Neural crest cell (in vitro differentiated cells): Measurements from ENCODE around the gene ARNT2. TPM values are rescaled to one million over a fixed set of nuclear protein-coding genes. Genes with fewer than 3 reads are reported as not detected.
A peak's percentile ranks its signal among the peaks of the same experiment; 100 is the strongest.

Experiments
- DNase-seq: peaks from one replicate; pipeline ENCODE4 v3.0.0; 2021; ENCODE audit warnings: low read depth, mixed read lengths, low spot score
- H3K27ac Mint-ChIP-seq: one replicate; pipeline ENCODE4 v1.8.0; 2021; ENCODE audit warnings: mild to moderate bottlenecking, mixed read lengths; ENCODE audit not compliant: unreplicated experiment
- H3K27me3 Mint-ChIP-seq: 2 replicates; pipeline ENCODE4 v1.8.0; 2021; ENCODE audit warnings: low read depth, mild to moderate bottlenecking, mixed read lengths
- H3K36me3 Mint-ChIP-seq: 2 replicates; pipeline ENCODE4 v1.8.0; 2021; ENCODE audit warnings: low read depth, mild to moderate bottlenecking, mixed read lengths
- H3K4me1 Mint-ChIP-seq: 2 replicates; pipeline ENCODE4 v1.8.0; 2021; ENCODE audit warnings: mixed read lengths
- H3K4me3 Mint-ChIP-seq: one replicate; pipeline ENCODE4 v1.8.0; 2021; ENCODE audit warnings: mild to moderate bottlenecking, mixed read lengths
- H3K9me3 Mint-ChIP-seq: 2 replicates; pipeline ENCODE4 v1.8.0; 2021; ENCODE audit warnings: mixed read lengths
- total RNA-seq: library from RNA; stranded (reverse); gene quantifications from 2 replicates; pipeline ENCODE4 v1.2.1, GENCODE V29; 2021
- TF ChIP-seq, protein P1 (sequence below): fragments of 200-600 bp; sonication (generic); conservative IDR thresholded peaks from 2 replicates; pipeline ENCODE4 v1.5.0; 2021; ENCODE audit warnings: antibody characterized with exemption, mild to moderate bottlenecking

The ARNT2 gene
- total RNA-seq, 1 donor from 2014 or later = 58.3 TPM

DNA sequence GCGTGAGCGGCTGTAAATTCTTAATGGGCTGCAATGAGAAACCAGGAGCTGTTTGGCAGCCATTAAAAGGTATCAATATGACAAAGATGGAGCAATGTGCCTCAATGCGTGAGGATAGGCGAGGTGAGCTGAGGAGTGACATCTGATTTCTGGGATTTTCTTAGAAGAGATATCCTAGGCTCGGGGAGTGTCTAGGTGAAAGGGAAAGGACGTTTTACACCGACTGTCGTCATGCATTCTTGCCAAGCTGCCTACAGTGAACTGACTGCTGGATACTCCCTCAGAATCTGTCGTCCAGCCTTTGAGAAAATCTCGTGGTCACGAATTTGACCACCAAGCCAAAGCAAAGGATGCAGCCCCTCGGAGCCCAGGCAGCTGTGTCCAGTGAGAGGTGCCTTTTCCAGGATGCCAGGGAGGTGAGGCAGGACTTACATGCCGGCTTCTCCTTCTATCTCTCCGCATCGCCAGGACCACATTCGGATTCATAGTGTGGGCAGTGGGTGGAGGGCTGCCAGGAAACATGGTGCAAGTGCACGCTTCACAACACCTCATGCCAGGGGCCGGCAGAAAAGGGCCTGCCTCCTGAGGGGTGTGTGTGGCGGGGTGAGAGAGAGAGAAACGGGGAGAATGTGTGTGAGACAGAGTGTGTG is 210.7 kb downstream of the ARNT2 start:
- DNase-seq = no peak
- Mint-ChIP-seq H3K4me1 (peaks cover 6% of the 10 kb centered on the region), H3K27me3 (peaks cover 8% of the 10 kb centered on the region), H3K4me3 (no peak overlapping the region), H3K27ac (no peak overlapping the region), H3K36me3 (no peaks in the 10 kb centered on the region), H3K9me3 (no peaks in the 10 kb centered on the region)
- TF ChIP-seq, protein P1, sequence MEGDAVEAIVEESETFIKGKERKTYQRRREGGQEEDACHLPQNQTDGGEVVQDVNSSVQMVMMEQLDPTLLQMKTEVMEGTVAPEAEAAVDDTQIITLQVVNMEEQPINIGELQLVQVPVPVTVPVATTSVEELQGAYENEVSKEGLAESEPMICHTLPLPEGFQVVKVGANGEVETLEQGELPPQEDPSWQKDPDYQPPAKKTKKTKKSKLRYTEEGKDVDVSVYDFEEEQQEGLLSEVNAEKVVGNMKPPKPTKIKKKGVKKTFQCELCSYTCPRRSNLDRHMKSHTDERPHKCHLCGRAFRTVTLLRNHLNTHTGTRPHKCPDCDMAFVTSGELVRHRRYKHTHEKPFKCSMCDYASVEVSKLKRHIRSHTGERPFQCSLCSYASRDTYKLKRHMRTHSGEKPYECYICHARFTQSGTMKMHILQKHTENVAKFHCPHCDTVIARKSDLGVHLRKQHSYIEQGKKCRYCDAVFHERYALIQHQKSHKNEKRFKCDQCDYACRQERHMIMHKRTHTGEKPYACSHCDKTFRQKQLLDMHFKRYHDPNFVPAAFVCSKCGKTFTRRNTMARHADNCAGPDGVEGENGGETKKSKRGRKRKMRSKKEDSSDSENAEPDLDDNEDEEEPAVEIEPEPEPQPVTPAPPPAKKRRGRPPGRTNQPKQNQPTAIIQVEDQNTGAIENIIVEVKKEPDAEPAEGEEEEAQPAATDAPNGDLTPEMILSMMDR = no peak

DNA sequence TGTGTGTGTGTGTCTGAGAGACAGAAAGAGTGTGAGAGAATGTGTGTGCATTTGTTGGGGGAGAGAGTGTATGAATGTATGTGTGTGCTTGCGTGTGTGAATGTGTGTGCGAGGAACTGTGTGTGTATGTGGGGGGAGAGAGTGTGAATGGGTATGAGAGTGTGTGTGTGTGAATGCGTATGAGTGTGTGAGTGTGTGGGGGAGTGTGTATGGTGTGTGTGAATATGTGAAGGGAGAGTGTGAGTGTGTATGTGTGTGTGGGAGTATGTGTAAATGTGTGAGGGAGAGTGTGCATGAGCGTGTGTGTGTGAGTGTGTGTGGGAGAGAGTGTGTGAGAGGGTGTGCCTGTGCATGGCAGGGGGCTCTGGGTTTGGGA is 211.2 kb downstream of the ARNT2 start:
- no peaks in the 10 kb centered on the region for H3K9me3 Mint-ChIP-seq
- no peaks in the 10 kb centered on the region for H3K36me3 Mint-ChIP-seq
- H3K4me1 Mint-ChIP-seq = peaks cover 5% of the 10 kb centered on the region
- TF ChIP-seq, protein P1 = no peak
- no peak overlapping the region for H3K27ac Mint-ChIP-seq
- DNase-seq = no peak
- peaks cover 8% of the 10 kb centered on the region for H3K27me3 Mint-ChIP-seq
- H3K4me3 Mint-ChIP-seq = no peak overlapping the region

DNA sequence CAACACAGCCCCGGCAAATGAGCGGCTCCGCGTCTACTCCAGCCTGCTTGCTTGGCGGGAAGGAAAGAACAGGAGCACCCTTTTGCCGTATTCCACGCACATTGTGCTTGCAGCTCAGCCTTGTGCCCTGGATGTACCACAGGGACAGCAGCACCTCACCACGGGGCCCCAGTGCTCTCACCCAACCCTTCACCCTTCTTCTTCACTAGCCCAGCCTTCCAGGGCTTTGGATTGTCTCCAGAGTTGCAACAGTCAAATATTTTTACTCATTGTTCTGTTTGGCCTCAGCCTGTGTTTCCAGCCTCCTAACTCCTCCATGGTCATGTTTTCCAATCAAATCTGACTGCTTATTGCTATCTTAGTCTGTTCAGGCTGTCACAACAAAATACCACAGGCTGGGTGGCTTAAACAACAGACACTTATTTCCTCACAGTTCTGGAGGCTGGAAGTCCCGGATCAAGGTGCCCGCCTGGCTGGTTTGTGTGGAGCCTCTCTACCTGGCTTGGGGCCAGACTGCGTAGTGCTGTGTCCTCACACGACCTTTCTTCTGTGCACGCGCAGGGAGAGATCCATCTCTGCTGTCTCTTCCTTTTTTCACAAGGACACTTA is 211.7 kb downstream of the ARNT2 start:
- H3K4me1 Mint-ChIP-seq = peaks cover 5% of the 10 kb centered on the region
- peaks cover 8% of the 10 kb centered on the region for H3K27me3 Mint-ChIP-seq
- H3K9me3 Mint-ChIP-seq = no peaks in the 10 kb centered on the region
- TF ChIP-seq, protein P1 = no peak
- no peak for DNase-seq
- H3K27ac Mint-ChIP-seq = no peak overlapping the region
- H3K36me3 Mint-ChIP-seq = no peaks in the 10 kb centered on the region
- H3K4me3 Mint-ChIP-seq = no peak overlapping the region

DNA sequence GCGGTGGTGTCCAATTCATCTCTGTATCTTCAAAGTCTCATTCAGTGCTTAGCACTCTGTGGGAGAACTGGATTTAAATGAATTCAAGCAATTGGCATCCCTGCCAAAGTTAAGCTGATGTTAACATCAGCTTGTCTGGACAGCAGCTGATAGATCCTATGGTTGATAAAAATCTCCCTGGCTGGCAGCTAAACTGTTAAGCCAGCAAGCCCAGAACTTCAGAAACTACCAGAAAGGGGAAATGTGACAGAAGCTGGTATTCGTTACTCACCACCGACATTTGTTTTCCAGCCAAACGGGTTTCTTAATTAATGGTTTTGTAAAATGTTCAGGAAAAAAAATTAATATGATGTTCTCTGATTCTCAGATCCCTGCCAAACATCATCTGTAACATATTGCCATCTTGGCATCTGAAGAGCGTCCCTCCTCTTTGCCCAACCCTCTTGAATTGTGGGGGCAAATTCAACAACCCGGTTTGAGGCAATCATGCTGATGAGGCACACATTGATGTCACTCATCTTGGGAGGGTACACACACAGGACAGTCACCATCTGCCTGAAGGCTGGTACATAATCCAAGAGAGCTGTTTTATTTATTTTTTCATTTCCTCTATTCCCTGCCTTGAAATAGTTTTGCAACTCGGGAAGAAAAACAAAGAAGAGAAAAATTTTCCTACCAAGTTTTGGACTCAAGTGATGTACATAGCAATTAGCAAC is 214.7 kb downstream of the ARNT2 start:
- Mint-ChIP-seq H3K9me3 (peaks cover 15% of the 10 kb centered on the region), H3K4me1 (peaks cover 2% of the 10 kb centered on the region), H3K27me3 (peaks cover 8% of the 10 kb centered on the region), H3K36me3 (peaks cover 2% of the 10 kb centered on the region), H3K4me3 (no peak overlapping the region), H3K27ac (no peak overlapping the region)
- TF ChIP-seq, protein P1 = no peak
- DNase-seq = no peak

DNA sequence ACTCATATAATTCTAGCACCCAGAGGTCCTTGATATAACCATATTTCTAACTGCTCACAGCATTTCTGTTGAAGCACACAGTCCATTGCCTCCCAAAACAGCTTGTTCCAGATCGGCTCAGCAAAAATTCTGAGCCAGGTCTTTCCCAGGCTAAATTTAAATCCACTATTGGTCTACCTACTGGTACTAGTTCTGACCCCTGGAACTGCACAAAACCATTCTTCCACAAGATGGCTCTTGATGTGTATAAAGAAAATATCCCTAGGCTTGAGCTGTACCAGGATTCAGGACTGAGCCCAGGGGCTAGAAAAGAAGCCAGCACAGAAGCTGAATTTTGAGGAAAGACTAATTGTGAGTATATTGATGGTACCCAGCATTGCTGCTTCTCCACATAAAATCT is 215.5 kb downstream of the ARNT2 start:
- H3K27ac Mint-ChIP-seq = no peak overlapping the region
- no peaks in the 10 kb centered on the region for H3K4me1 Mint-ChIP-seq
- H3K9me3 Mint-ChIP-seq = peaks cover 15% of the 10 kb centered on the region
- TF ChIP-seq, protein P1 = peak; percentile 34
- peaks cover 2% of the 10 kb centered on the region for H3K36me3 Mint-ChIP-seq
- DNase-seq = no peak
- H3K27me3 Mint-ChIP-seq = peaks cover 8% of the 10 kb centered on the region
- no peak overlapping the region for H3K4me3 Mint-ChIP-seq
